CD4-positive, alpha-beta T cell treated with Interleukin-6 at 100 ng/mL for 8 hours (primary cell): ENCODE measurements around the gene RPTOR.
"Not testable (repeated sequence)": the region's sequence is repeated elsewhere in the genome, so short reads cannot be mapped to it uniquely, and the experiment has no call there.

Experiments used
- DNase-seq: peaks from one replicate; pipeline ENCODE4 v3.0.0-alpha.2; 2020; ENCODE audit warnings: mixed read lengths, low spot score

Gene RPTOR

GRCh38 chr17:80783486-80783885 lies 238.8 kb downstream of the RPTOR start:
- no peak for DNase-seq

- DNase-seq: no peak
These were observed 239.3 kb downstream of the RPTOR start for GRCh38 chr17:80783971-80784370.

- peak; percentile 37 for DNase-seq
These were observed 241.0 kb downstream of the RPTOR start for GRCh38 chr17:80785477-80786178.

GRCh38 chr17:80786470-80786869 lies 241.8 kb downstream of the RPTOR start:
- DNase-seq: no peak

- no peak for DNase-seq
These were observed 242.2 kb downstream of the RPTOR start for GRCh38 chr17:80786887-80787286.

- no peak for DNase-seq
These were observed 243.2 kb downstream of the RPTOR start for GRCh38 chr17:80787881-80788280.

GRCh38 chr17:80789356-80789902 lies 244.8 kb downstream of the RPTOR start:
- no peak for DNase-seq

- peak; percentile 59 for DNase-seq
These were observed 245.6 kb downstream of the RPTOR start for GRCh38 chr17:80790021-80790765.

- peak; percentile 55 for DNase-seq
These were observed 246.5 kb downstream of the RPTOR start for GRCh38 chr17:80790981-80791742.

- peak; percentile 48 for DNase-seq
These were observed 247.2 kb downstream of the RPTOR start for GRCh38 chr17:80791758-80792284.

GRCh38 chr17:80792373-80792781 lies 247.7 kb downstream of the RPTOR start:
- no peak for DNase-seq

GRCh38 chr17:80793421-80793820 lies 248.8 kb downstream of the RPTOR start:
- no peak for DNase-seq

- no peak for DNase-seq
These were observed 249.2 kb downstream of the RPTOR start for GRCh38 chr17:80793851-80794267.

- no peak for DNase-seq
These were observed 249.8 kb downstream of the RPTOR start for GRCh38 chr17:80794281-80795089.

- DNase-seq: no peak
These were observed 250.5 kb downstream of the RPTOR start for GRCh38 chr17:80795090-80795580.

GRCh38 chr17:80795754-80796153 lies 251.1 kb downstream of the RPTOR start:
- no peak for DNase-seq

- DNase-seq: no peak
These were observed 251.8 kb downstream of the RPTOR start for GRCh38 chr17:80796430-80796861.

GRCh38 chr17:80797222-80797621 lies 252.6 kb downstream of the RPTOR start:
- not testable (repeated sequence) for DNase-seq

- no peak for DNase-seq
These were observed 253.3 kb downstream of the RPTOR start for GRCh38 chr17:80797741-80798594.
